WERI-Rb-1 (cell line): ENCODE results near the gene HS1BP3.

ENCODE experiments used
- DNase-seq: peaks from one replicate; pipeline ENCODE4 v3.0.0-alpha.2; 2020
- H3K27ac ChIP-seq: fragments of 250-450 bp; sonication (Bioruptor Pico); 2 replicates; pipeline ENCODE4 v1.5.1; 2020; ENCODE audit warnings: mild to moderate bottlenecking, moderate library complexity
- H3K27me3 ChIP-seq: fragments of 250-450 bp; sonication (Bioruptor Pico); 2 replicates; pipeline ENCODE4 v1.5.1; 2021; ENCODE audit warnings: mild to moderate bottlenecking, low read depth, moderate library complexity; ENCODE audit not compliant: insufficient read depth, severe bottlenecking
- H3K36me3 ChIP-seq: fragments of 250-450 bp; sonication (Bioruptor Pico); 2 replicates; pipeline ENCODE4 v1.5.1; 2020; ENCODE audit warnings: mild to moderate bottlenecking, moderate library complexity
- H3K4me3 ChIP-seq: 2 replicates; pipeline ENCODE4 v1.5.1; 2011; ENCODE audit warnings: low read depth, mild to moderate bottlenecking, control low read depth, low read length
- H3K9me3 ChIP-seq: fragments of 250-450 bp; sonication (Bioruptor Pico); 2 replicates; pipeline ENCODE4 v1.5.1; 2021; ENCODE audit warnings: mild to moderate bottlenecking, moderate library complexity; ENCODE audit not compliant: severe bottlenecking
- CTCF ChIP-seq: IDR thresholded peaks from 2 replicates; pipeline ENCODE4 v1.5.1; 2011; ENCODE audit warnings: low read depth, mild to moderate bottlenecking, control low read depth, inconsistent platforms, low read length

HS1BP3 gene

GRCh38 chr2:20676353-20677215, 25.7 kb upstream of the HS1BP3 start:
- H3K27ac ChIP-seq, result no peak overlapping the region
- peak; percentile 53 for DNase-seq
- H3K27me3 ChIP-seq, result peaks cover 8% of the 10 kb centered on the region
- TF ChIP-seq CTCF, result peak; percentile 64
- no peaks in the 10 kb centered on the region for H3K36me3 ChIP-seq
- no peaks in the 10 kb centered on the region for H3K9me3 ChIP-seq
- no peak overlapping the region for H3K4me3 ChIP-seq

- H3K36me3 ChIP-seq, result no peaks in the 10 kb centered on the region
- no peak overlapping the region for H3K4me3 ChIP-seq
- no peak overlapping the region for H3K27ac ChIP-seq
- peaks cover 14% of the 10 kb centered on the region for H3K27me3 ChIP-seq
- TF ChIP-seq CTCF, result 0 out of 2 replicates have a peak, but pooled peaks have one; percentile 26
- peaks cover 4% of the 10 kb centered on the region for H3K9me3 ChIP-seq
- peak; percentile 55 for DNase-seq
These were observed 24.9 kb upstream of the HS1BP3 start for GRCh38 chr2:20675701-20676352.

GRCh38 chr2:20674974-20675679, 24.2 kb upstream of the HS1BP3 start:
- DNase-seq, result no peak
- H3K27ac ChIP-seq, result no peak overlapping the region

GRCh38 chr2:20674309-20674965, 23.5 kb upstream of the HS1BP3 start:
- Histone ChIP-seq H3K9me3 (peaks cover 9% of the 10 kb centered on the region), H3K4me3 (no peak overlapping the region), H3K27me3 (peaks cover 27% of the 10 kb centered on the region), H3K27ac (no peak overlapping the region), H3K36me3 (no peaks in the 10 kb centered on the region)
- TF ChIP-seq CTCF, result no peak
- DNase-seq, result no peak

More at GRCh38 chr2:20674974-20675679, 24.2 kb upstream of the HS1BP3 start:
- no peak overlapping the region for H3K4me3 ChIP-seq
- no peak for TF ChIP-seq CTCF
- peaks cover 20% of the 10 kb centered on the region for H3K27me3 ChIP-seq
- peaks cover 6% of the 10 kb centered on the region for H3K9me3 ChIP-seq
- H3K36me3 ChIP-seq, result no peaks in the 10 kb centered on the region

- H3K36me3 ChIP-seq, result no peaks in the 10 kb centered on the region
- peaks cover 33% of the 10 kb centered on the region for H3K27me3 ChIP-seq
These were observed 22.9 kb upstream of the HS1BP3 start for GRCh38 chr2:20673686-20674308.

More at GRCh38 chr2:20673686-20674308, 22.9 kb upstream of the HS1BP3 start:
- TF ChIP-seq CTCF, result no peak
- no peak for DNase-seq
- Histone ChIP-seq H3K9me3 (peaks cover 9% of the 10 kb centered on the region), H3K4me3 (no peak overlapping the region), H3K27ac (no peak overlapping the region)
